Osteocyte (in vitro differentiated cells): ENCODE data around the gene CGNL1. TPM values are rescaled to one million over a fixed set of nuclear protein-coding genes. Genes with fewer than 3 reads are reported as not detected.

Experiments
- DNase-seq: peaks from one replicate; pipeline ENCODE4 v3.0.0; 2021; ENCODE audit warnings: mixed read lengths; ENCODE audit not compliant: unreplicated experiment; ENCODE audit errors: extremely low spot score
- H3K27ac Mint-ChIP-seq: one replicate; pipeline ENCODE4 v1.8.0; 2021; ENCODE audit warnings: mild to moderate bottlenecking, mixed read lengths; ENCODE audit not compliant: unreplicated experiment
- H3K27me3 Mint-ChIP-seq: one replicate; pipeline ENCODE4 v1.8.0; 2021; ENCODE audit warnings: mixed read lengths; ENCODE audit not compliant: unreplicated experiment
- H3K36me3 Mint-ChIP-seq: one replicate; pipeline ENCODE4 v1.8.0; 2021; ENCODE audit warnings: mixed read lengths; ENCODE audit not compliant: unreplicated experiment
- H3K4me1 Mint-ChIP-seq: one replicate; pipeline ENCODE4 v1.8.0; 2021; ENCODE audit warnings: mixed read lengths; ENCODE audit not compliant: unreplicated experiment
- H3K4me3 Mint-ChIP-seq: one replicate; pipeline ENCODE4 v1.8.0; 2021; ENCODE audit warnings: mild to moderate bottlenecking, moderate library complexity, mixed read lengths; ENCODE audit not compliant: unreplicated experiment
- H3K9me3 Mint-ChIP-seq: one replicate; pipeline ENCODE4 v1.8.0; 2021; ENCODE audit warnings: mixed read lengths; ENCODE audit not compliant: unreplicated experiment
- total RNA-seq: library from RNA; stranded (reverse); gene quantifications from 2 replicates; pipeline ENCODE4 v1.2.1, GENCODE V29; 2021
- TF ChIP-seq, protein P1 (sequence below): fragments of 200-600 bp; sonication (generic); IDR thresholded peaks from 2 replicates; pipeline ENCODE4 v1.5.0; 2021; ENCODE audit warnings: antibody characterized with exemption, mild to moderate bottlenecking, moderate library complexity

Gene CGNL1
- total RNA-seq, 1 donor from 2014 or later, result 6.2 TPM

DNA sequence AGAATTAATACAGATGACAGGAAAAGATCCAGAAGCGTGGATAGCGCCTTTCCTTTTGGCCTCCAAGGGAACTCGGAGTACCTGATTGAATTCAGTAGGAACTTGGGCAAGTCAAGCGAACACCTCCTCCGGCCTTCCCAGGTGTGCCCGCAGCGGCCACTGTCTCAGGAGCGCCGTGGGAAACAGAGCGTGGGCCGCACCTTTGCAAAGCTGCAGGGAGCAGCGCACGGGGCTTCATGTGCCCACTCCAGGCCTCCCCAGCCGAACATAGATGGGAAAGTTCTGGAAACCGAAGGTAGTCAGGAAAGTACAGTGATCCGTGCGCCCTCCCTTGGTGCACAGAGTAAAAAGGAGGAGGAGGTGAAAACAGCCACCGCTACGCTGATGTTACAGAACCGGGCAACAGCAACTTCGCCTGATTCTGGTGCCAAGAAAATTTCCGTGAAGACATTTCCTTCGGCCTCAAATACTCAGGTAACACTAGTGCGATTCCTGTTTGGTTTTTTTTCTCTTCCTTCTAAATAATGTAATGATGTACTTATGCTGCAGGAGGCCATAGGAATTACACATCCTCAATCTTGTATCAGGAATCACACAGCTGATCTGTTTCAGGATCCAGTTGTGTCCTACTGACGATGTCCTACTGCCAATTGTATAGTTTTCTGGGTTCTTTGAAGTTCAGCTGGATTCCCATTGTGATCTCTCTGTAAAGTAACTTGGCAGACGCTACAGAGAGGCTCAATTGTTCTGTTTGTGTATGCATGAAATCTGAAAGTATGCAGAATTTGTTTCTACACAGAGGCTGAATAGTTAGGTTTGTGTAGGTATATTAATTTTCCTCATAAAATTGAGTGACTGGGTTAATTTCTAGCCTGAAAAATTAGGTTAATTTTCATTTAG is 63.1 kb downstream of the CGNL1 start:
- Mint-ChIP-seq H3K27me3 (peaks cover 26% of the 10 kb centered on the region), H3K36me3 (no peaks in the 10 kb centered on the region), H3K27ac (no peak overlapping the region), H3K9me3 (no peaks in the 10 kb centered on the region), H3K4me3 (no peak overlapping the region), H3K4me1 (peaks cover 7% of the 10 kb centered on the region)
- TF ChIP-seq, protein P1, sequence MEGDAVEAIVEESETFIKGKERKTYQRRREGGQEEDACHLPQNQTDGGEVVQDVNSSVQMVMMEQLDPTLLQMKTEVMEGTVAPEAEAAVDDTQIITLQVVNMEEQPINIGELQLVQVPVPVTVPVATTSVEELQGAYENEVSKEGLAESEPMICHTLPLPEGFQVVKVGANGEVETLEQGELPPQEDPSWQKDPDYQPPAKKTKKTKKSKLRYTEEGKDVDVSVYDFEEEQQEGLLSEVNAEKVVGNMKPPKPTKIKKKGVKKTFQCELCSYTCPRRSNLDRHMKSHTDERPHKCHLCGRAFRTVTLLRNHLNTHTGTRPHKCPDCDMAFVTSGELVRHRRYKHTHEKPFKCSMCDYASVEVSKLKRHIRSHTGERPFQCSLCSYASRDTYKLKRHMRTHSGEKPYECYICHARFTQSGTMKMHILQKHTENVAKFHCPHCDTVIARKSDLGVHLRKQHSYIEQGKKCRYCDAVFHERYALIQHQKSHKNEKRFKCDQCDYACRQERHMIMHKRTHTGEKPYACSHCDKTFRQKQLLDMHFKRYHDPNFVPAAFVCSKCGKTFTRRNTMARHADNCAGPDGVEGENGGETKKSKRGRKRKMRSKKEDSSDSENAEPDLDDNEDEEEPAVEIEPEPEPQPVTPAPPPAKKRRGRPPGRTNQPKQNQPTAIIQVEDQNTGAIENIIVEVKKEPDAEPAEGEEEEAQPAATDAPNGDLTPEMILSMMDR, result no peak
- DNase-seq, result no peak

DNA sequence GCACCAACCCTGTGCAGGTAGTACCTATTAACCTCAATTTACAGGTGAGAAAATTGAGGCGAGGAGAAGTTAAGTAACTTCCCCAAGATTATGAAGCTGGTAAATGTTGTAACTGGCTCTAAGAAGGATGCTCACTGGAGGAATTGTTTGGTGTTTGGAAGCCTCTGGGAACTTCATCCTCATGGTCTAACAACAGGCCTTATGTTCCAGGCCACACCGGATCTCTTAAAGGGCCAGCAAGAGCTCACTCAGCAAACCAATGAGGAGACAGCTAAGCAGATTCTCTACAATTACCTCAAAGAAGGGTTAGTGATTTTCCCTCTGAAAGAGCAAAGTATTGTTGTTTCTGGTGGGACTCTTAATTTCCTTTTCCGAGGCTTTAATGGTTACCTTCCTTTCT is 63.9 kb downstream of the CGNL1 start:
- TF ChIP-seq, protein P1, result no peak
- Mint-ChIP-seq H3K27ac (no peak overlapping the region), H3K36me3 (no peaks in the 10 kb centered on the region), H3K9me3 (no peaks in the 10 kb centered on the region), H3K27me3 (peaks cover 21% of the 10 kb centered on the region), H3K4me1 (peaks cover 10% of the 10 kb centered on the region), H3K4me3 (no peak overlapping the region)
- no peak for DNase-seq

DNA sequence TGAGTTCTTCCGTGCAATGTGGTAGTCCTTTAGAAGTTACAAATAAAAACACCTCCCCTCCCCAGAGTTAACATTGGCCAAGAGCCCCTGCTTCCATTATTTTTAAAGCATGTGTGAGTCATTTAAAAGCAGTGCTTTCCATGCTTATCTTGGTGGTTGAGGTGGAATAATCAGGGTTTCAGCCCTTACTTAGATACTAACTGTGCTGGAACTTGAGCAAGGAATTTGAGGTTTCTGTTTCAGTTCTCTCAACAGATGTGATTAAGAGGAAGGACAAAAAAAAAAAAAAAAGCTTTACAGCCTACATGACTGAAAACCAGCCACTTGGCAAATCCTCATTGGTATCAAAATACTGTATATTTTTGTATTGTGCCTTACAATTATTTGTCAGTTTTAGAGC is 64.5 kb downstream of the CGNL1 start:
- peak overlapping the region; percentile 63 for H3K27ac Mint-ChIP-seq
- H3K9me3 Mint-ChIP-seq, result no peaks in the 10 kb centered on the region
- DNase-seq, result no peak
- no peaks in the 10 kb centered on the region for H3K36me3 Mint-ChIP-seq
- H3K27me3 Mint-ChIP-seq, result peaks cover 18% of the 10 kb centered on the region
- peaks cover 16% of the 10 kb centered on the region for H3K4me1 Mint-ChIP-seq
- H3K4me3 Mint-ChIP-seq, result no peak overlapping the region
- TF ChIP-seq, protein P1, result no peak

DNA sequence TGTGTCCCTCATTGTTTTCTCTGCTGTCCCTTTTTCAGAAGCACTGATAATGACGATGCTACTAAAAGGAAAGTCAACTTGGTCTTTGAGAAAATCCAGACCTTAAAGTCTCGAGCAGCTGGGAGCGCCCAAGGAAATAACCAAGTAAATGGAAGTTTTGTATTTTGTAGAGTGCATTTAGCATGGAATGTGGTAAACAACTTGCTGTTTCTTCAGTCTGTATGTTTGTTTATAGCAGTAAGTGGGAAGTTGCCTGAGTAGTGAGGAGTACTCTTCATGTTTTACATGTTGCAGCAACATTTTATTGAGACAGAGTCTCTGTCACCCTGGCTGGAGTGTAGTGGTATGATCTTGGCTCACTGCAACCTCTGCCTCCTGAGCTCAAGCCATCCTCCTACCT is 66.0 kb downstream of the CGNL1 start:
- H3K9me3 Mint-ChIP-seq, result no peaks in the 10 kb centered on the region
- TF ChIP-seq, protein P1, result no peak
- DNase-seq, result no peak
- no peak overlapping the region for H3K27ac Mint-ChIP-seq
- no peak overlapping the region for H3K4me3 Mint-ChIP-seq
- H3K27me3 Mint-ChIP-seq, result peaks cover 4% of the 10 kb centered on the region
- H3K4me1 Mint-ChIP-seq, result peaks cover 19% of the 10 kb centered on the region
- H3K36me3 Mint-ChIP-seq, result no peaks in the 10 kb centered on the region

DNA sequence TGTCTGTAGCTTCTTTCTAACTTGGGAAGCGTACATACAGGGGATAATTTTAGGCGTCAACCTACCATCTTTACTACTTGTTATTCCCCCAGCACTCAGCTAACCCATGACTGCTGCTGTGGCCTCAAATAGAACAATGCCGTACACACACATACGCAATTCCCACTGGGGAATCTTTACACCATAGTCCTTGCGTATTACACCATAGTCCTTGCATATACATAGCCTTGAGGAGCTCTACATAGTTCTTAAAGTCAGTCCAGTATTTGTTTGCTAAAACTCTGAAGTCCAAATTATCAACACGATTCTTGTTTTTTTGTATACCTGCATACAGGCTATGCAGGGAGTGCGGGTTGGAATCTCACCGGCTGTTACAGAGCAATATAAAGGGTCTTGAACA is 67.2 kb downstream of the CGNL1 start:
- no peak for DNase-seq
- peaks cover 19% of the 10 kb centered on the region for H3K4me1 Mint-ChIP-seq
- peaks cover 3% of the 10 kb centered on the region for H3K27me3 Mint-ChIP-seq
- no peak overlapping the region for H3K27ac Mint-ChIP-seq
- H3K36me3 Mint-ChIP-seq, result no peaks in the 10 kb centered on the region
- TF ChIP-seq, protein P1, result no peak
- no peaks in the 10 kb centered on the region for H3K9me3 Mint-ChIP-seq
- H3K4me3 Mint-ChIP-seq, result no peak overlapping the region
